Peyer's patch (tissue), 4 donors: Measurements from ENCODE around the gene TSPEAR.
"Not testable (repeated sequence)": the region's sequence is repeated elsewhere in the genome, so short reads cannot be mapped to it uniquely, and the experiment has no call there.

Source experiments
- POLR2A ChIP-seq, 2 donors: fragments of 450-650 bp; IDR thresholded peaks; one replicate each; pipeline ENCODE4 v1.5.1; 2017; ENCODE audit warnings: antibody characterized with exemption in 2 of 2, mild to moderate bottlenecking in 2 of 2, moderate library complexity in 2 of 2
- TF ChIP-seq, protein P1 (sequence below), 6 experiments: fragments of 450-650 bp in 4 of 6; fragments of 200-600 bp in 2 of 6; sonication (generic) in 1 of 6; IDR thresholded peaks; one replicate each; pipeline ENCODE4 v1.5.1; 2017 to 2019; ENCODE audit warnings: antibody characterized with exemption in 6 of 6, mild to moderate bottlenecking in 3 of 6, moderate library complexity in 1 of 6

DNA sequence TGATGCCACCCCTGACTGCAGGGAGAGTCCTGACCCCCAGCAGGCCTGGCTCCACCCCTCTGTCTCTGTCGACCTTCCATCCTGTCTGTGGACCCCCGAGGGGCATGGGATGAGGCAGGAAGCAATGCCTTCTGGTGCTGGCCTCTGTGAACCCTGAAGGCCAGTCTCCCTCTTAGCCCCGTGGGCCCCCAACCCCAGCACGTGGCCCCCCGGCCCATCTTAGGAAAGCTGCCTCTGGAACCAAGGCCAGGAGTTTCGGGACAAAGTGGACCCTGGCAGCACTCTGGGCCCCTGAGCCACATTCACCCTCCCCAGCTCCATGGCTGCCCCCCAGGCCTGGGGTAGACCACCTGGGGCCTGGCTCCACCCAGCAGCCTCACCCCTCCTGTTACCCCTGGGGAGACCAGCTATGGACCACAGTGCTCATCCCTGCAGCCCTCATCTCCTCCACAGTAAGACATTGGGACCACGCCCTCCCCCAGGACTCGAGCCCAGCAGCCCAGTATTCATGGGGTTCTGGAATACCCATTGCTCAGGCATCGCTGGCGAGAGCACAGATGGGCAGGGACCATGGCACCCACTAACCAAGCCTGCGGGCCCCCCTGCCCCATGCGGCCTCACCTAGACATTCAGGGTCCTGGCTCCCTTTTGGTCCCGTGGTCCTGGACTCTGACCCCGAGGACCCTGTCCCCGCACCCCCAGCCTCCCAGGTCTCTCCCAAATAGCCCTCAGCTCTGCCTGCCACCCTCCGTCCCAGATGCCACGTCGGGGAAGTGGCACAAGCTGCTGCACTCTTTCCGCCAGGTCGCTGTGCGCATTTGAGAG is 72.7 kb downstream of the TSPEAR start:
- TF ChIP-seq, protein P1, sequence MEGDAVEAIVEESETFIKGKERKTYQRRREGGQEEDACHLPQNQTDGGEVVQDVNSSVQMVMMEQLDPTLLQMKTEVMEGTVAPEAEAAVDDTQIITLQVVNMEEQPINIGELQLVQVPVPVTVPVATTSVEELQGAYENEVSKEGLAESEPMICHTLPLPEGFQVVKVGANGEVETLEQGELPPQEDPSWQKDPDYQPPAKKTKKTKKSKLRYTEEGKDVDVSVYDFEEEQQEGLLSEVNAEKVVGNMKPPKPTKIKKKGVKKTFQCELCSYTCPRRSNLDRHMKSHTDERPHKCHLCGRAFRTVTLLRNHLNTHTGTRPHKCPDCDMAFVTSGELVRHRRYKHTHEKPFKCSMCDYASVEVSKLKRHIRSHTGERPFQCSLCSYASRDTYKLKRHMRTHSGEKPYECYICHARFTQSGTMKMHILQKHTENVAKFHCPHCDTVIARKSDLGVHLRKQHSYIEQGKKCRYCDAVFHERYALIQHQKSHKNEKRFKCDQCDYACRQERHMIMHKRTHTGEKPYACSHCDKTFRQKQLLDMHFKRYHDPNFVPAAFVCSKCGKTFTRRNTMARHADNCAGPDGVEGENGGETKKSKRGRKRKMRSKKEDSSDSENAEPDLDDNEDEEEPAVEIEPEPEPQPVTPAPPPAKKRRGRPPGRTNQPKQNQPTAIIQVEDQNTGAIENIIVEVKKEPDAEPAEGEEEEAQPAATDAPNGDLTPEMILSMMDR (IDR thresholded peaks at IDR 0.05) = not testable (repeated sequence)
- TF ChIP-seq POLR2A (IDR thresholded peaks at IDR 0.05) = not testable (repeated sequence)
